Neural progenitor cell (in vitro differentiated cells): Measurements from ENCODE around the gene PPFIA4.

Experiments
- EZH2 ChIP-seq: fragments of 200-600 bp; sonication (generic); IDR thresholded peaks from 2 replicates; pipeline ENCODE4 v1.6.1; 2017; ENCODE audit warnings: antibody characterized with exemption, mild to moderate bottlenecking, moderate library complexity
- TF ChIP-seq, protein P1 (sequence below): fragments of 200-600 bp; sonication (generic); IDR thresholded peaks from 2 replicates; pipeline ENCODE4 v1.5.1; 2017; ENCODE audit warnings: antibody characterized with exemption, mild to moderate bottlenecking

DNA sequence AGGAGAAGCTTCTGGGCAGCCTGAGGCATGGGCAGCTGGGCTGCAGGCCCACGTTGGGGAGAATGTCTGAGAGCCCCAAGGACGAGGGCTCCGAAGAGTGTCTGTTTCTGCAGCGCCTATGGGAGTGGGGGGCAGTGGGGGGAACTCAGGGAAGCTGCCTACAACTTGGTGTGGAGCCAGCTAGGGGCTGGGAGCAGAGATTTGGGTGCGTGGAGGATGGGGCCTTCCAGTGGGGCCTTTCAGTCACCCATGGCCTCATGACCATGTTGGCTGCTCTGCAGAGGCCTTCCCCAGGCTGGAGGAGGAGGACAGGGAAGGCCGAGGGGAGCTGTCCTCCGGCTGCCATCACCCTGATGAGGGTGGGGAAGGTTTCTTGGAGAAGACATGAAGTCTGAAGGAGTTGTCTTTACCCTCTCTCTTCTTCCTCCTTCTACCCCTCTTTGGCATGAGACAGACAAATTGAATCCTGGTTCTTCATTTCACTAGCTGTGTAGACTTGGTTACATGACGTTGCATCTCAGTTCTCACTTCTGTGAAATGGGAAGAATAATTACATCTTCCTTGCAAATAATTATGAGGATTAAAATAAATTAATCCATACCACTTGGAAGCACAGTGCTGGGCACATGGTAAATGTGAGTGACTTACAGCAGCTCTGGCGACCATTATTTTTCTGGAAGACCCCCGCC is 8.3 kb downstream of the PPFIA4 start:
- TF ChIP-seq EZH2, result no peak
- TF ChIP-seq, protein P1, sequence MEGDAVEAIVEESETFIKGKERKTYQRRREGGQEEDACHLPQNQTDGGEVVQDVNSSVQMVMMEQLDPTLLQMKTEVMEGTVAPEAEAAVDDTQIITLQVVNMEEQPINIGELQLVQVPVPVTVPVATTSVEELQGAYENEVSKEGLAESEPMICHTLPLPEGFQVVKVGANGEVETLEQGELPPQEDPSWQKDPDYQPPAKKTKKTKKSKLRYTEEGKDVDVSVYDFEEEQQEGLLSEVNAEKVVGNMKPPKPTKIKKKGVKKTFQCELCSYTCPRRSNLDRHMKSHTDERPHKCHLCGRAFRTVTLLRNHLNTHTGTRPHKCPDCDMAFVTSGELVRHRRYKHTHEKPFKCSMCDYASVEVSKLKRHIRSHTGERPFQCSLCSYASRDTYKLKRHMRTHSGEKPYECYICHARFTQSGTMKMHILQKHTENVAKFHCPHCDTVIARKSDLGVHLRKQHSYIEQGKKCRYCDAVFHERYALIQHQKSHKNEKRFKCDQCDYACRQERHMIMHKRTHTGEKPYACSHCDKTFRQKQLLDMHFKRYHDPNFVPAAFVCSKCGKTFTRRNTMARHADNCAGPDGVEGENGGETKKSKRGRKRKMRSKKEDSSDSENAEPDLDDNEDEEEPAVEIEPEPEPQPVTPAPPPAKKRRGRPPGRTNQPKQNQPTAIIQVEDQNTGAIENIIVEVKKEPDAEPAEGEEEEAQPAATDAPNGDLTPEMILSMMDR, result no peak
